ENCODE results near the gene CAPZB. TPM values are rescaled to one million over a fixed set of nuclear protein-coding genes. Genes with fewer than 3 reads are reported as not detected.
A peak's percentile ranks its signal among the peaks of the same experiment; 100 is the strongest.

Gene CAPZB
- polyA plus RNA-seq, 3 donors: 290 to 504 (median 407) TPM

GRCh38 chr1:19483261-19483660, 2.1 kb downstream of the CAPZB start:
- H3K9ac ChIP-seq (ENCODE audit: insufficient read depth, low read length, poor library complexity, severe bottlenecking): no peak overlapping the region
- peaks cover 72 to 91% of the 10 kb centered on the region in 2 donors for H3K4me1 ChIP-seq (ENCODE audit: control insufficient read depth in 1 of 2, insufficient read depth in 2 of 2, low read length in 2 of 2)
- peaks cover 3 to 41% of the 10 kb centered on the region in 2 donors for H3K36me3 ChIP-seq (replicated peaks in 1 of 2; ENCODE audit: control insufficient read depth in 1 of 2, insufficient read depth in 2 of 2, low read length in 2 of 2)
- peak overlapping the region; percentile 95 for H3K4me2 ChIP-seq (replicated peaks; ENCODE audit: extremely low read depth, low read length, poor library complexity, severe bottlenecking)
- H4K20me1 ChIP-seq (ENCODE audit: insufficient read depth, low read length): peaks cover 66% of the 10 kb centered on the region
- TF ChIP-seq, protein P1, sequence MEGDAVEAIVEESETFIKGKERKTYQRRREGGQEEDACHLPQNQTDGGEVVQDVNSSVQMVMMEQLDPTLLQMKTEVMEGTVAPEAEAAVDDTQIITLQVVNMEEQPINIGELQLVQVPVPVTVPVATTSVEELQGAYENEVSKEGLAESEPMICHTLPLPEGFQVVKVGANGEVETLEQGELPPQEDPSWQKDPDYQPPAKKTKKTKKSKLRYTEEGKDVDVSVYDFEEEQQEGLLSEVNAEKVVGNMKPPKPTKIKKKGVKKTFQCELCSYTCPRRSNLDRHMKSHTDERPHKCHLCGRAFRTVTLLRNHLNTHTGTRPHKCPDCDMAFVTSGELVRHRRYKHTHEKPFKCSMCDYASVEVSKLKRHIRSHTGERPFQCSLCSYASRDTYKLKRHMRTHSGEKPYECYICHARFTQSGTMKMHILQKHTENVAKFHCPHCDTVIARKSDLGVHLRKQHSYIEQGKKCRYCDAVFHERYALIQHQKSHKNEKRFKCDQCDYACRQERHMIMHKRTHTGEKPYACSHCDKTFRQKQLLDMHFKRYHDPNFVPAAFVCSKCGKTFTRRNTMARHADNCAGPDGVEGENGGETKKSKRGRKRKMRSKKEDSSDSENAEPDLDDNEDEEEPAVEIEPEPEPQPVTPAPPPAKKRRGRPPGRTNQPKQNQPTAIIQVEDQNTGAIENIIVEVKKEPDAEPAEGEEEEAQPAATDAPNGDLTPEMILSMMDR (IDR thresholded peaks at IDR 0.05): no peak
- H2AFZ ChIP-seq (ENCODE audit: insufficient read depth, low read depth, low read length, poor library complexity, severe bottlenecking): no peak overlapping the region
- H3K27me3 ChIP-seq (ENCODE audit: control insufficient read depth in 2 of 2, insufficient read depth in 2 of 2, low read length in 2 of 2): no peaks in the 10 kb centered on the region
- Mint-ChIP-seq H3K36me3 (peaks cover 21 to 42% of the 10 kb centered on the region in 2 donors), H3K4me3 (peak overlapping the region; percentile 95 to 96), H3K9me3 (peaks cover 0 to 3% (median 0%) of the 10 kb centered on the region in 7 donors), H3K27ac (peak overlapping the region in 6 of 7 donors; percentile 52 to 97 (median 77)), H3K27me3 (ENCODE audit: low read depth in 3 of 3) (peaks cover 0 to 1% (median 0%) of the 10 kb centered on the region in 3 donors), H3K4me1 (peaks cover 78% of the 10 kb centered on the region)
- intact Hi-C loops (cut with micrococcal nuclease): loop anchor here (5.0 kb wide), 3 partner anchors 36 to 99 kb away; no protein-coding TSS in a partner anchor
- no peaks in the 10 kb centered on the region for H3K9me3 ChIP-seq (replicated peaks in 1 of 2; ENCODE audit: control insufficient read depth in 1 of 2, insufficient read depth in 1 of 2, low read length in 2 of 2)
- WGBS (ENCODE audit: insufficient coverage): 40% methylated on average over 2 of the region's 3 CpGs
- peak overlapping the region in 1 of 3 experiments; percentile 97 for H3K4me3 ChIP-seq (replicated peaks in 1 of 3; ENCODE audit: low read depth in 2 of 3, low read length in 3 of 3)
- H3K27ac ChIP-seq (ENCODE audit: low read depth in 1 of 2, low read length in 2 of 2): peak overlapping the region in 1 of 2 donors; percentile 90
- DNase-seq: no peak
- H3K79me2 ChIP-seq (ENCODE audit: insufficient read depth, low read length): peaks cover 83% of the 10 kb centered on the region

DNA sequence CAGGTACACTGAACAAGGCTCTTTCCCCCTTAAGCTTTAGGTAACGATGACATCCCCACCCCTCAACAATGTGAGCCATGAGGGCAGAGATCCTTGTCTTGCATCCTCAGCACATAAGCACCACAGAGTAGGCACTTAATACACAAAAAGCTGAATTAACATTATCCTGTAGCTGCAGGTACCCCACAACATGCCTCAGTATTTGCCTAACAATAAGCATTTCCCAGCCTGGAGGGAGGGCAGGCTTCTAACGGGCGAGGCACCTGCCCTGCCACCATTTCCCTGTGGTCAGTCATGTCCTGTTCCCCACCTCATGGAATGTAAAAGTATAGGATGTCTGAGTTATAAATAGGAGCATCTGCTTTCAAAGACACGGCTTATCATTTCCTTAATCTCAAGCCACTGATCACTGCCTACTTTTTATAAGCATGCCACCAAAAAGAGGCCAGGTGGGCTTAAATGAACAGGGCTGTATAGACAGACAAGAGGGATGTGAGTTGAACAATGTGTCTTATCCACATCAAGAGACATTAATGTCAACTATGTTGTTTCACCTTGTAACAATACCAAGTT, 3.4 kb downstream of the CAPZB start:
- Mint-ChIP-seq H3K27me3 (ENCODE audit: low read depth in 3 of 3) (peaks cover 0 to 4% (median 0%) of the 10 kb centered on the region in 3 donors), H3K9me3 (peaks cover 0 to 3% (median 0%) of the 10 kb centered on the region in 7 donors), H3K4me1 (peaks cover 80% of the 10 kb centered on the region), H3K27ac (peak overlapping the region in 2 of 7 donors; percentile 21 to 63), H3K4me3 (no peak overlapping the region), H3K36me3 (peaks cover 20 to 42% of the 10 kb centered on the region in 2 donors)
- peaks cover 74 to 91% of the 10 kb centered on the region in 2 donors for H3K4me1 ChIP-seq (ENCODE audit: control insufficient read depth in 1 of 2, insufficient read depth in 2 of 2, low read length in 2 of 2)
- H3K4me2 ChIP-seq (replicated peaks; ENCODE audit: extremely low read depth, low read length, poor library complexity, severe bottlenecking): no peak overlapping the region
- peak overlapping the region in 1 of 2 donors; percentile 9 for H3K27ac ChIP-seq (ENCODE audit: low read depth in 1 of 2, low read length in 2 of 2)
- peaks cover 95% of the 10 kb centered on the region for H3K79me2 ChIP-seq (ENCODE audit: insufficient read depth, low read length)
- H2AFZ ChIP-seq (ENCODE audit: insufficient read depth, low read depth, low read length, poor library complexity, severe bottlenecking): no peak overlapping the region
- DNase-seq: no peak
- no peaks in the 10 kb centered on the region for H3K9me3 ChIP-seq (replicated peaks in 1 of 2; ENCODE audit: control insufficient read depth in 1 of 2, insufficient read depth in 1 of 2, low read length in 2 of 2)
- intact Hi-C loops (cut with micrococcal nuclease): loop anchor here (5.0 kb wide), 3 partner anchors 35 to 100 kb away; no protein-coding TSS in a partner anchor
- TF ChIP-seq, protein P1 (IDR thresholded peaks at IDR 0.05): no peak
- H4K20me1 ChIP-seq (ENCODE audit: insufficient read depth, low read length): peaks cover 80% of the 10 kb centered on the region
- H3K9ac ChIP-seq (ENCODE audit: insufficient read depth, low read length, poor library complexity, severe bottlenecking): no peak overlapping the region
- peaks cover 3 to 41% of the 10 kb centered on the region in 2 donors for H3K36me3 ChIP-seq (replicated peaks in 1 of 2; ENCODE audit: control insufficient read depth in 1 of 2, insufficient read depth in 2 of 2, low read length in 2 of 2)
- H3K27me3 ChIP-seq (ENCODE audit: control insufficient read depth in 2 of 2, insufficient read depth in 2 of 2, low read length in 2 of 2): no peaks in the 10 kb centered on the region
- WGBS (ENCODE audit: insufficient coverage): 80% methylated on average over 1 of the region's 4 CpGs
- H3K4me3 ChIP-seq (replicated peaks in 1 of 3; ENCODE audit: low read depth in 2 of 3, low read length in 3 of 3): no peak overlapping the region

All from CD14-positive monocyte (primary cell).